Left renal cortex interstitium (tissue), 4 donors: ENCODE results near the gene REC114. TPM values are rescaled to one million over a fixed set of nuclear protein-coding genes. Genes with fewer than 3 reads are reported as not detected.

Source experiments
- DNase-seq, 4 donors: peaks; one replicate each; pipeline ENCODE4 v3.0.0-alpha.2; 2013; ENCODE audit warnings: low read depth in 4 of 4, low spot score in 2 of 4, missing footprints in 1 of 4
- polyA plus RNA-seq, 4 donors: library from polyadenylated mRNA; unstranded; fragments of 120-200 nt; gene quantifications; one replicate each; pipeline ENCODE4 v1.2.1, GENCODE V29; 2013; ENCODE audit not compliant: insufficient read length in 4 of 4

Gene REC114
- polyA plus RNA-seq, 4 donors: 0.18 TPM; not detected in 3

GRCh38 chr15:73601451-73602445, 158.8 kb downstream of the REC114 start:
- DNase-seq: peak in 1 of 4 donors; percentile 37

GRCh38 chr15:73602446-73602843, 159.5 kb downstream of the REC114 start:
- no peak for DNase-seq

DNA sequence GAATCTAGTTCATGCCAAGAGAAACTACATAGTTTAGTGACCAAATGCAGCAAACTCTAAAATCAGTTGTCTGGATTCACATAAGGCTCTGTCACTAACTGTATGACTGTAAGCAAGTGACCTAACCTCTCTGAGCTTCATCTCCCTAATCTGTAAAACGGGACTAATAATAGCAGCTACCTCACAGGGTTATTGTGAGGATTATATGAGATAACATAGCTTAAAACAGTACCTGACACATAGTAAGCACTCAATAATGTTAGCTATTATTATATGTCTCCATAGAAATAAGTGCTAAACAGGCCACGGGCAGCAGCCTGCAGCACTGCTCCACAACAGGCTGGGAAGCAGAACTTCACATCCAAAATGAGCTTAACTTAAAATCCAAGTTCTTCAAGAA, 160.0 kb downstream of the REC114 start:
- no peak for DNase-seq

GRCh38 chr15:73604477-73604876, 161.5 kb downstream of the REC114 start:
- DNase-seq: no peak

GRCh38 chr15:73605759-73606436, 162.9 kb downstream of the REC114 start:
- DNase-seq: no peak

- no peak for DNase-seq
These were observed 164.4 kb downstream of the REC114 start for GRCh38 chr15:73607405-73607804.

- DNase-seq: no peak
These were observed 164.9 kb downstream of the REC114 start for GRCh38 chr15:73607843-73608242.

DNA sequence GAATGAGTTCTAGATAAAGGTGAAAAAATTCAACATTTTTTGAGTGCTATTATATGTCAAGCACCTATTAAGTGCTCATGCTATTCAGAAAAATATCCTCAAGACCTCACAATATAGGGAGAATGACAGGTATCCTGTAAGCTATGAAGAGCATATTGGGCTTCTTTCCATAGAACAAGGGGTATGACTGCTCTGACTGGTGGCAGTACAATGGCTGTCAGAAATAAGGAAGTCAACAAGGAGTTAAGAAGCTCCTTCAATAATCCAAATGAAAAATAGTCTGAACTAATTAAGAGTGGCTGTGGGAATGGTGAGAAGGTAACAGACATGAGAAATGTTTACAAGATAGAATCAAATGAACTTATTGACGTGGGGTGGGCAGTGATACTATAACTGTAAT, 165.5 kb downstream of the REC114 start:
- no peak for DNase-seq

DNA sequence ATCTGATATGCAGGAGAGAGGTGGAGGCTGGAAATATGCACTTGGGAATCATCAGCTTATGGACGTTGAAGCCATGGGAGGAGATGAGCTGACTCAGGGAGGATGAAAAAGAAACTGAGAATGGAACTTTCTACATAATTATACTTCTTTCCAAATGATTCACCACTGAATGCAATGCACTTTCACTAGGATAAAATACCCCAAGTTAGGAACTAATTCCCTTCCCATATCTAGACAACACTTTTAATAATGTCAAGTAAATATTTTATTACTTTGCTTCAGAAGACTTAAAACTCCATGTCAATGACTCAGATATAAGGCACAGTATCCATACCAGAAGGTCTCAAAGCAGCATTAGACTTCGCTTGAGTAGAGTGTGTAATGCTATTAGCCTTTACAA, 166.0 kb downstream of the REC114 start:
- DNase-seq: no peak

Other genes with a start within 250 kb of the REC114 start
- gene HCN4, start 74.2 kb upstream of the REC114 start, polyA plus RNA-seq: 1 to 10 TPM in 2 of 4 donors, under 1 TPM in 2; 0.78 to 1.5 (median 1.1) TPM
- gene NPTN, start 190.2 kb downstream of the REC114 start, polyA plus RNA-seq: 100 to 1,000 TPM; 175 to 196 (median 185) TPM
- 100 to 1,000 TPM; 152 to 191 (median 176) TPM for gene CD276, start 241.2 kb downstream of the REC114 start, polyA plus RNA-seq